GM12874 (cell line): ENCODE results near the gene PROZ.

ENCODE experiments used
- CTCF ChIP-seq: IDR thresholded peaks from 2 replicates; pipeline ENCODE4 v1.5.1; 2011; ENCODE audit warnings: low read depth, mild to moderate bottlenecking, control low read depth, low read length, moderate library complexity; ENCODE audit not compliant: insufficient read depth

PROZ gene

GRCh38 chr13:113148940-113149503, 9.4 kb upstream of the PROZ start:
- no peak for TF ChIP-seq CTCF

GRCh38 chr13:113149711-113150549, 8.5 kb upstream of the PROZ start:
- no peak for TF ChIP-seq CTCF

GRCh38 chr13:113150550-113151365, 7.7 kb upstream of the PROZ start:
- TF ChIP-seq CTCF = no peak

GRCh38 chr13:113151745-113152690, 6.4 kb upstream of the PROZ start:
- no peak for TF ChIP-seq CTCF

GRCh38 chr13:113152691-113152983, 5.8 kb upstream of the PROZ start:
- no peak for TF ChIP-seq CTCF

- no peak for TF ChIP-seq CTCF
Measured at GRCh38 chr13:113152984-113153809, 5.3 kb upstream of the PROZ start.
